OCI-LY7 (cell line): Measurements from ENCODE around the gene BMP5.

Source experiments
- EZH2phosphoT487 ChIP-seq: fragments of 200-600 bp; sonication (generic); IDR thresholded peaks from 2 replicates; pipeline ENCODE4 v1.6.1; 2018; ENCODE audit warnings: low read depth, borderline replicate concordance, mild to moderate bottlenecking, mixed run types, antibody characterized with exemption, low read length, moderate library complexity, mixed read lengths
- TF ChIP-seq, protein P1 (sequence below): fragments of 200-600 bp; sonication (generic); conservative IDR thresholded peaks from 2 replicates; pipeline ENCODE4 v1.5.1; 2014; ENCODE audit warnings: mild to moderate bottlenecking, antibody characterized with exemption, low read length, moderate library complexity, mixed read lengths

DNA sequence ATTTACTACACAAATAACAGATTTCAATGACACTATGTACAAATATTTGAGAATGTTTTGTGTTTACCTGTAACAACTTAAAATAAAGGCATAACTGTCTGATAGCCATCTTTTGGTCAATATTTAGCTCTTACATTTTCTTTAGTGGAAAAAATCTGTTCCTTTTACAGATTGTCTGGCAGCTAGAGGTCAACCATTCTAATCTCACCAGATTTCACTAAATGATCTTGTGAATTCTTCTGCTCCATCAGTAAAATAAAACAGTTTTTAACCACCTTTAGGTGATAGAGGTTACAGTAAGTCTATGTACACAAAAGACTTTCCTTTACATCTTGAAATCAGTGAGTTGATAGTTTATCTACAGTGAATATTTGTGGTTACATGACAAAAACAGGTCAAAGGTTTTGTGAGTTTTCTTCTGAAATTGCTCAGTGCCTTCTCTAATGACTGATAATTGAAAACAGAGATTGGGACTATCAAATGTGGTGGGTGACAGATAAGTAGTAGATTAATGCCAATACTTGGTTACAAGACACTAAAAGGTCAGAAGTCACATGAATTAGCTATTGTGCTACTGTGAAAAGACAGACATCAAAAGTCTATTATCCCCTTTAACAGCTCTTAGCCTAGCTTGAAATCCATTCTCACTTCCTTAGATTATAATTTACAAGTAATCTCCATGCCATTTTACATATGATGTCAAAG lies 47.4 kb downstream of the BMP5 start:
- no peak for TF ChIP-seq EZH2phosphoT487
- TF ChIP-seq, protein P1, sequence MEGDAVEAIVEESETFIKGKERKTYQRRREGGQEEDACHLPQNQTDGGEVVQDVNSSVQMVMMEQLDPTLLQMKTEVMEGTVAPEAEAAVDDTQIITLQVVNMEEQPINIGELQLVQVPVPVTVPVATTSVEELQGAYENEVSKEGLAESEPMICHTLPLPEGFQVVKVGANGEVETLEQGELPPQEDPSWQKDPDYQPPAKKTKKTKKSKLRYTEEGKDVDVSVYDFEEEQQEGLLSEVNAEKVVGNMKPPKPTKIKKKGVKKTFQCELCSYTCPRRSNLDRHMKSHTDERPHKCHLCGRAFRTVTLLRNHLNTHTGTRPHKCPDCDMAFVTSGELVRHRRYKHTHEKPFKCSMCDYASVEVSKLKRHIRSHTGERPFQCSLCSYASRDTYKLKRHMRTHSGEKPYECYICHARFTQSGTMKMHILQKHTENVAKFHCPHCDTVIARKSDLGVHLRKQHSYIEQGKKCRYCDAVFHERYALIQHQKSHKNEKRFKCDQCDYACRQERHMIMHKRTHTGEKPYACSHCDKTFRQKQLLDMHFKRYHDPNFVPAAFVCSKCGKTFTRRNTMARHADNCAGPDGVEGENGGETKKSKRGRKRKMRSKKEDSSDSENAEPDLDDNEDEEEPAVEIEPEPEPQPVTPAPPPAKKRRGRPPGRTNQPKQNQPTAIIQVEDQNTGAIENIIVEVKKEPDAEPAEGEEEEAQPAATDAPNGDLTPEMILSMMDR, result no peak
